ENCODE data around the gene CAPN9. TPM values are rescaled to one million over a fixed set of nuclear protein-coding genes. Genes with fewer than 3 reads are reported as not detected.
A peak's percentile ranks its signal among the peaks of the same experiment; 100 is the strongest.

Gene CAPN9
- total RNA-seq, 1 donor from 2014 or later: 0.14 TPM

DNA sequence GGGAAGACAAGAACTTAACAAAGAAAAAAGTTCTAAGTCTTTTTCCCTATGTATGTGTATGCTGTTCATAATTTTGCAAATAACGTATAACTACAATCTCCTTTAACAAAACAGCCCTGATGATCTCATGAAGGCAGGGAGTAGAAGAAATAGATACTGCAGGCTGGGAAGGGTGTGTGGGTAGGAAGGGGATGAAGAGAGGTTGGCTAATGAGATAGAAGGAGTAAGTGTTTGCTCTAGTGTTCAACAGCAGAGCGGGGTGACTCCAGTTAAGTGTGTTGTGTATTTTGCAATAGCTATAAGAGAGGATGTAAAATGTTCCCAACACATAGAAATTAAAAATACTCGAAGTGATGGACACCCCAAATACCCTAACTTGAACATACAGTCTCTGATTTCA is 101.0 kb downstream of the CAPN9 start:
- Histone ChIP-seq H3K9me3 (replicated peaks) (peaks cover 6% of the 10 kb centered on the region), H3K27ac (replicated peaks) (peak overlapping the region; percentile 91), H3K4me1 (peaks cover 72% of the 10 kb centered on the region), H3K4me3 (no peak overlapping the region), H3K36me3 (peaks cover 26% of the 10 kb centered on the region), H3K27me3 (ENCODE audit: low read depth) (no peaks in the 10 kb centered on the region)
- DNase-seq: no peak
- TF ChIP-seq, protein P1, sequence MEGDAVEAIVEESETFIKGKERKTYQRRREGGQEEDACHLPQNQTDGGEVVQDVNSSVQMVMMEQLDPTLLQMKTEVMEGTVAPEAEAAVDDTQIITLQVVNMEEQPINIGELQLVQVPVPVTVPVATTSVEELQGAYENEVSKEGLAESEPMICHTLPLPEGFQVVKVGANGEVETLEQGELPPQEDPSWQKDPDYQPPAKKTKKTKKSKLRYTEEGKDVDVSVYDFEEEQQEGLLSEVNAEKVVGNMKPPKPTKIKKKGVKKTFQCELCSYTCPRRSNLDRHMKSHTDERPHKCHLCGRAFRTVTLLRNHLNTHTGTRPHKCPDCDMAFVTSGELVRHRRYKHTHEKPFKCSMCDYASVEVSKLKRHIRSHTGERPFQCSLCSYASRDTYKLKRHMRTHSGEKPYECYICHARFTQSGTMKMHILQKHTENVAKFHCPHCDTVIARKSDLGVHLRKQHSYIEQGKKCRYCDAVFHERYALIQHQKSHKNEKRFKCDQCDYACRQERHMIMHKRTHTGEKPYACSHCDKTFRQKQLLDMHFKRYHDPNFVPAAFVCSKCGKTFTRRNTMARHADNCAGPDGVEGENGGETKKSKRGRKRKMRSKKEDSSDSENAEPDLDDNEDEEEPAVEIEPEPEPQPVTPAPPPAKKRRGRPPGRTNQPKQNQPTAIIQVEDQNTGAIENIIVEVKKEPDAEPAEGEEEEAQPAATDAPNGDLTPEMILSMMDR (IDR thresholded peaks at IDR 0.05; ENCODE audit: borderline replicate concordance): no peak
- intact Hi-C loops (cut with micrococcal nuclease): no loop called here

GRCh38 chr1:230849451-230850224 is 102.5 kb downstream of the CAPN9 start:
- intact Hi-C loops (cut with micrococcal nuclease): no loop called here
- H3K27ac ChIP-seq (replicated peaks): peak overlapping the region; percentile 91
- H3K9me3 ChIP-seq (replicated peaks): peaks cover 8% of the 10 kb centered on the region
- peaks cover 79% of the 10 kb centered on the region for H3K4me1 ChIP-seq
- TF ChIP-seq, protein P1 (IDR thresholded peaks at IDR 0.05; ENCODE audit: borderline replicate concordance): no peak
- H3K36me3 ChIP-seq: peaks cover 28% of the 10 kb centered on the region
- DNase-seq: peak; percentile 62
- no peaks in the 10 kb centered on the region for H3K27me3 ChIP-seq (ENCODE audit: low read depth)
- peak overlapping the region; percentile 26 for H3K4me3 ChIP-seq

- TF ChIP-seq, protein P1 (IDR thresholded peaks at IDR 0.05; ENCODE audit: borderline replicate concordance): no peak
- Histone ChIP-seq H3K9me3 (replicated peaks) (peaks cover 8% of the 10 kb centered on the region), H3K4me1 (peaks cover 82% of the 10 kb centered on the region), H3K27ac (replicated peaks) (peak overlapping the region; percentile 91), H3K36me3 (peaks cover 37% of the 10 kb centered on the region), H3K4me3 (no peak overlapping the region), H3K27me3 (ENCODE audit: low read depth) (no peaks in the 10 kb centered on the region)
- intact Hi-C loops (cut with micrococcal nuclease): no loop called here
- DNase-seq: no peak
Measured at GRCh38 chr1:230850547-230850946, 103.4 kb downstream of the CAPN9 start.

- peak overlapping the region; percentile 91 for H3K27ac ChIP-seq (replicated peaks)
- H3K4me3 ChIP-seq: no peak overlapping the region
- intact Hi-C loops (cut with micrococcal nuclease): no loop called here
- peaks cover 37% of the 10 kb centered on the region for H3K36me3 ChIP-seq
- H3K4me1 ChIP-seq: peaks cover 82% of the 10 kb centered on the region
- DNase-seq: no peak
- TF ChIP-seq, protein P1 (IDR thresholded peaks at IDR 0.05; ENCODE audit: borderline replicate concordance): no peak
- peaks cover 8% of the 10 kb centered on the region for H3K9me3 ChIP-seq (replicated peaks)
- no peaks in the 10 kb centered on the region for H3K27me3 ChIP-seq (ENCODE audit: low read depth)
Measured at GRCh38 chr1:230851291-230851691, 104.1 kb downstream of the CAPN9 start.

Other genes starting within 250 kb of the CAPN9 start
- 25.6 TPM for gene COG2, start 104.9 kb upstream of the CAPN9 start, total RNA-seq
- 54.6 TPM for gene AGT, start 33.3 kb upstream of the CAPN9 start, total RNA-seq
- 32.7 TPM for gene C1orf198, start 121.1 kb downstream of the CAPN9 start, total RNA-seq
- 6.7 TPM for gene TTC13, start 231.5 kb downstream of the CAPN9 start, total RNA-seq
- gene ARV1, start 231.7 kb downstream of the CAPN9 start, total RNA-seq: 19.3 TPM